Large intestine (tissue), 3 donors: Measurements from ENCODE around the gene TCF7. TPM values are rescaled to one million over a fixed set of nuclear protein-coding genes. Genes with fewer than 3 reads are reported as not detected.

Experiments used
- DNase-seq, 2 donors: peaks; one replicate each; pipeline versions ENCODE4 v3.0.0 to v3.0.0-alpha.2; 2013
- H3K27ac ChIP-seq: one replicate; pipeline ENCODE4 v1.5.1; 2013; ENCODE audit warnings: low read length
- H3K27me3 ChIP-seq: 2 replicates; pipeline ENCODE4 v1.6.1; 2013; ENCODE audit warnings: low read length; ENCODE audit not compliant: control insufficient read depth, insufficient read depth
- H3K36me3 ChIP-seq: 2 replicates; pipeline ENCODE4 v1.6.1; 2013; ENCODE audit warnings: low read length; ENCODE audit not compliant: control insufficient read depth, insufficient read depth
- H3K4me1 ChIP-seq: one replicate; pipeline ENCODE4 v1.6.1; 2013; ENCODE audit warnings: low read length; ENCODE audit not compliant: control insufficient read depth, insufficient read depth
- H3K4me3 ChIP-seq: one replicate; pipeline ENCODE4 v1.5.1; 2013; ENCODE audit warnings: low read length
- H3K9me3 ChIP-seq: one replicate; pipeline ENCODE4 v1.6.1; 2013; ENCODE audit warnings: mild to moderate bottlenecking, low read depth, low read length, moderate library complexity; ENCODE audit not compliant: control insufficient read depth
- WGBS: methylation state at CpG from one replicate; pipeline ENCODE4 v1.1.5; 2013; ENCODE audit warnings: low lambda C conversion rate; ENCODE audit not compliant: insufficient coverage; 5-methylcytosine and 5-hydroxymethylcytosine counted together
- polyA plus RNA-seq: library from polyadenylated mRNA; unstranded; fragments of 120-200 nt; gene quantifications from one replicate; pipeline ENCODE4 v1.2.1, GENCODE V29; 2013

TCF7 gene
- polyA plus RNA-seq, 1 donor, result 9.7 TPM

- peaks cover 6% of the 10 kb centered on the region for H3K4me1 ChIP-seq
- H3K27ac ChIP-seq, result no peak overlapping the region
- no peaks in the 10 kb centered on the region for H3K9me3 ChIP-seq
- H3K4me3 ChIP-seq, result no peak overlapping the region
- WGBS, result no CpG with 5 or more reads among the region's 1 CpG
- no peak for DNase-seq
- no peaks in the 10 kb centered on the region for H3K36me3 ChIP-seq
- H3K27me3 ChIP-seq, result no peaks in the 10 kb centered on the region
Observed at GRCh38 chr5:134188092-134188491, 73.6 kb downstream of the TCF7 start.

- no peak for DNase-seq
Observed at GRCh38 chr5:134189031-134189430, 74.5 kb downstream of the TCF7 start.

GRCh38 chr5:134195666-134196065, 81.2 kb downstream of the TCF7 start:
- no peak for DNase-seq
- WGBS, result 89% methylated on average over 4 of the region's 5 CpGs
- H3K27ac ChIP-seq, result no peak overlapping the region

More at GRCh38 chr5:134189031-134189430, 74.5 kb downstream of the TCF7 start:
- Histone ChIP-seq H3K27me3 (no peaks in the 10 kb centered on the region), H3K36me3 (no peaks in the 10 kb centered on the region), H3K4me1 (peaks cover under 1% of the 10 kb centered on the region), H3K27ac (no peak overlapping the region), H3K4me3 (no peak overlapping the region), H3K9me3 (no peaks in the 10 kb centered on the region)
- WGBS, result no CpG with 5 or more reads among the region's 3 CpGs

More at GRCh38 chr5:134195666-134196065, 81.2 kb downstream of the TCF7 start:
- H3K4me3 ChIP-seq, result no peak overlapping the region
- H3K27me3 ChIP-seq, result no peaks in the 10 kb centered on the region
- peaks cover 45% of the 10 kb centered on the region for H3K36me3 ChIP-seq
- no peaks in the 10 kb centered on the region for H3K9me3 ChIP-seq
- H3K4me1 ChIP-seq, result no peaks in the 10 kb centered on the region

Other genes with a start within 250 kb of the TCF7 start
- 73.8 TPM for gene C5orf15, start 146.1 kb upstream of the TCF7 start, polyA plus RNA-seq
- 255 TPM for gene VDAC1, start 109.7 kb upstream of the TCF7 start, polyA plus RNA-seq
- 490 TPM for gene SKP1, start 62.3 kb downstream of the TCF7 start, polyA plus RNA-seq
- gene PPP2CA, start 111.4 kb downstream of the TCF7 start, polyA plus RNA-seq, result 120 TPM